Mesothelial cell of epicardium (in vitro differentiated cells): ENCODE data around the gene CEACAM1. TPM values are rescaled to one million over a fixed set of nuclear protein-coding genes. Genes with fewer than 3 reads are reported as not detected.

Experiments used
- DNase-seq, 2 experiments: peaks; one replicate each; pipeline ENCODE4 v3.0.0; 2021; ENCODE audit warnings: low spot score in 2 of 2; ENCODE audit not compliant: unreplicated experiment in 2 of 2
- H3K27ac Mint-ChIP-seq: 2 replicates; pipeline ENCODE4 v1.8.0; 2021; ENCODE audit warnings: mixed read lengths
- H3K27me3 Mint-ChIP-seq: 2 replicates; pipeline ENCODE4 v1.8.0; 2021; ENCODE audit warnings: low read depth, mixed read lengths
- H3K36me3 Mint-ChIP-seq: 2 replicates; pipeline ENCODE4 v1.8.0; 2021; ENCODE audit warnings: mixed read lengths
- H3K4me1 Mint-ChIP-seq: 2 replicates; pipeline ENCODE4 v1.8.0; 2021; ENCODE audit warnings: mixed read lengths
- H3K4me3 Mint-ChIP-seq: 2 replicates; pipeline ENCODE4 v1.8.0; 2021; ENCODE audit warnings: mild to moderate bottlenecking, moderate library complexity, mixed read lengths
- H3K9me3 Mint-ChIP-seq: 2 replicates; pipeline ENCODE4 v1.8.0; 2021; ENCODE audit warnings: mixed read lengths
- total RNA-seq: library from RNA; stranded (reverse); gene quantifications from 3 replicates; pipeline ENCODE4 v1.2.1, GENCODE V29; 2021
- TF ChIP-seq, protein P1 (sequence below): fragments of 200-600 bp; sonication (generic); IDR thresholded peaks from one replicate; pipeline ENCODE4 v1.5.0; 2021; ENCODE audit warnings: antibody characterized with exemption; ENCODE audit not compliant: unreplicated experiment

Gene CEACAM1
- total RNA-seq, 1 donor from 2014 or later = 1.3 TPM

- TF ChIP-seq, protein P1, sequence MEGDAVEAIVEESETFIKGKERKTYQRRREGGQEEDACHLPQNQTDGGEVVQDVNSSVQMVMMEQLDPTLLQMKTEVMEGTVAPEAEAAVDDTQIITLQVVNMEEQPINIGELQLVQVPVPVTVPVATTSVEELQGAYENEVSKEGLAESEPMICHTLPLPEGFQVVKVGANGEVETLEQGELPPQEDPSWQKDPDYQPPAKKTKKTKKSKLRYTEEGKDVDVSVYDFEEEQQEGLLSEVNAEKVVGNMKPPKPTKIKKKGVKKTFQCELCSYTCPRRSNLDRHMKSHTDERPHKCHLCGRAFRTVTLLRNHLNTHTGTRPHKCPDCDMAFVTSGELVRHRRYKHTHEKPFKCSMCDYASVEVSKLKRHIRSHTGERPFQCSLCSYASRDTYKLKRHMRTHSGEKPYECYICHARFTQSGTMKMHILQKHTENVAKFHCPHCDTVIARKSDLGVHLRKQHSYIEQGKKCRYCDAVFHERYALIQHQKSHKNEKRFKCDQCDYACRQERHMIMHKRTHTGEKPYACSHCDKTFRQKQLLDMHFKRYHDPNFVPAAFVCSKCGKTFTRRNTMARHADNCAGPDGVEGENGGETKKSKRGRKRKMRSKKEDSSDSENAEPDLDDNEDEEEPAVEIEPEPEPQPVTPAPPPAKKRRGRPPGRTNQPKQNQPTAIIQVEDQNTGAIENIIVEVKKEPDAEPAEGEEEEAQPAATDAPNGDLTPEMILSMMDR = no peak
- Mint-ChIP-seq H3K4me1 (no peaks in the 10 kb centered on the region), H3K36me3 (no peaks in the 10 kb centered on the region), H3K9me3 (no peaks in the 10 kb centered on the region), H3K27ac (no peak overlapping the region), H3K4me3 (no peak overlapping the region), H3K27me3 (no peaks in the 10 kb centered on the region)
- no peak for DNase-seq
Measured at GRCh38 chr19:42521346-42522030, 6.8 kb downstream of the CEACAM1 start.

DNA sequence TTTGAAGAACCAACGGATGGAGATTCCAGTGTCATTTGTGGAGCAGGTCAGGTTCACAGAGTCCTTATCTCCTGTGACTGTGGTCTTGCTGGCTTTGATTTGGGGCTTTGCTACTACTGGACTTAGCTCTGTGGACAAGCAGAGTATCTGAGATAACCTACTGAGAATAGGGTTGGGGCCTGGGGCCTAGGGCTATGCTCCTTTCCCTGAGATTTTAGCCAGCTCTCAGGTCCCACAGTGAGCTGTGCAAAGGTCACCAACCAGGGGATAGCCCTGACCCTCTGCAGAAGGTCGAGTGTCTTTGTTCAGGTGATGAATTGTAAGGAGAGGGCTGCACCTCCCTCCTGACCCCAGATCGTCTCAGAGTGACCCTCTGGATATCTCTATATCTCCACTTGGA lies 9.2 kb downstream of the CEACAM1 start:
- TF ChIP-seq, protein P1 = no peak

GRCh38 chr19:42516771-42517170 lies 11.5 kb downstream of the CEACAM1 start:
- DNase-seq = no peak
- no peak overlapping the region for H3K4me3 Mint-ChIP-seq
- no peaks in the 10 kb centered on the region for H3K4me1 Mint-ChIP-seq
- no peaks in the 10 kb centered on the region for H3K36me3 Mint-ChIP-seq
- TF ChIP-seq, protein P1 = no peak
- H3K27me3 Mint-ChIP-seq = no peaks in the 10 kb centered on the region
- H3K9me3 Mint-ChIP-seq = no peaks in the 10 kb centered on the region
- H3K27ac Mint-ChIP-seq = no peak overlapping the region

More for the DNA sequence above, 9.2 kb downstream of the CEACAM1 start:
- no peaks in the 10 kb centered on the region for H3K36me3 Mint-ChIP-seq
- no peak overlapping the region for H3K27ac Mint-ChIP-seq
- no peaks in the 10 kb centered on the region for H3K9me3 Mint-ChIP-seq
- H3K4me1 Mint-ChIP-seq = no peaks in the 10 kb centered on the region
- DNase-seq = no peak
- no peaks in the 10 kb centered on the region for H3K27me3 Mint-ChIP-seq
- H3K4me3 Mint-ChIP-seq = no peak overlapping the region

- H3K9me3 Mint-ChIP-seq = no peaks in the 10 kb centered on the region
- DNase-seq = no peak
Measured at GRCh38 chr19:42515241-42515832, 12.9 kb downstream of the CEACAM1 start.

DNA sequence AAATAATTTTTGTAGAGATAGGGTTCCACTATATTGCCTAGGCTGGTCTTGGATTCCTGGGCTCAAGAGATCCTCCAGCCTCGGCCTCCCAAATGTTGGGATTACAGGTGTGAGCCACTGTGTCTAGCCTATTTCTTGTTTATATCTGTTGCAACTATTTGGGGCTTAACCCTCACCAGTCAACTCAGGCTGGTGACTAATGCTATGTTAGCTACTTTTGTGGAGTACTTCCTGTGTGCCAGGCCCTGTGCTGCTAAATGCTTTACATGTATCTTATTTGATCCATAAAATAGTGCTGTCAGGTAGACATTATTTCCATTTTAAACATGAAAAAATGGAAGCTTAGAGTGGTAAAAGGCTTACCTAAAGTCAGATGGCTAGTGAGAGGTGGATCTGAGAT lies 13.8 kb downstream of the CEACAM1 start:
- no peaks in the 10 kb centered on the region for H3K27me3 Mint-ChIP-seq
- H3K36me3 Mint-ChIP-seq = no peaks in the 10 kb centered on the region
- no peaks in the 10 kb centered on the region for H3K4me1 Mint-ChIP-seq
- TF ChIP-seq, protein P1 = no peak
- no peak for DNase-seq
- H3K27ac Mint-ChIP-seq = no peak overlapping the region
- H3K9me3 Mint-ChIP-seq = no peaks in the 10 kb centered on the region
- H3K4me3 Mint-ChIP-seq = no peak overlapping the region

More at GRCh38 chr19:42515241-42515832, 12.9 kb downstream of the CEACAM1 start:
- TF ChIP-seq, protein P1 = no peak
- no peaks in the 10 kb centered on the region for H3K27me3 Mint-ChIP-seq
- H3K36me3 Mint-ChIP-seq = no peaks in the 10 kb centered on the region
- no peak overlapping the region for H3K4me3 Mint-ChIP-seq
- H3K4me1 Mint-ChIP-seq = no peaks in the 10 kb centered on the region
- H3K27ac Mint-ChIP-seq = no peak overlapping the region
